ENCODE results near the gene MAGEL2.

DNA sequence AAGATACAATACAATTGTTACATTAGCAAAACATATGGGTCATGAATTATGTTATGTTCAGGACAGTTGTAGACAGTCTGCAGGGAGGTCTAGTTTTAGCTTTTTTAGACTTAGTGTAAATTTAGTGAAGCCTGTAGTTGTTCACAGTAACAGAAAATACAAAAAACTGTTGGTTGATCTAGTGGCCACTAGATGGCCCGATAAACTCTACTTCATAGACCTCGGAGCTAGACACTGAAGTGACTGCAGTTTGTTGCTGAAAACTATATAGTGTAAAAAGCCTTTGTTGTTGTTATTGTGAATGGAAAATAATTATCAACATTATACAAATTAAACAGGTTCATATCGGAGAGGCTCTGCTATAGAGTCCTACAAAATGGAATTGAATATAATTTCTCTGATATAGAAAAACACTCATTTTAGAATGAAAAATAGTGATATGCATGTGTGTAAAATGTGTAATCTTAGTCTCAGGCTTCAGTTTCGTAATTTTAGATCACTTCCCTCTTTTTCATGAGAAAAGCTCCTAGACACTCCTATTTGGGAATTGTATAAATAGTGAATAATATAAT, 18.3 kb downstream of the MAGEL2 start:
- TF ChIP-seq, protein P1, sequence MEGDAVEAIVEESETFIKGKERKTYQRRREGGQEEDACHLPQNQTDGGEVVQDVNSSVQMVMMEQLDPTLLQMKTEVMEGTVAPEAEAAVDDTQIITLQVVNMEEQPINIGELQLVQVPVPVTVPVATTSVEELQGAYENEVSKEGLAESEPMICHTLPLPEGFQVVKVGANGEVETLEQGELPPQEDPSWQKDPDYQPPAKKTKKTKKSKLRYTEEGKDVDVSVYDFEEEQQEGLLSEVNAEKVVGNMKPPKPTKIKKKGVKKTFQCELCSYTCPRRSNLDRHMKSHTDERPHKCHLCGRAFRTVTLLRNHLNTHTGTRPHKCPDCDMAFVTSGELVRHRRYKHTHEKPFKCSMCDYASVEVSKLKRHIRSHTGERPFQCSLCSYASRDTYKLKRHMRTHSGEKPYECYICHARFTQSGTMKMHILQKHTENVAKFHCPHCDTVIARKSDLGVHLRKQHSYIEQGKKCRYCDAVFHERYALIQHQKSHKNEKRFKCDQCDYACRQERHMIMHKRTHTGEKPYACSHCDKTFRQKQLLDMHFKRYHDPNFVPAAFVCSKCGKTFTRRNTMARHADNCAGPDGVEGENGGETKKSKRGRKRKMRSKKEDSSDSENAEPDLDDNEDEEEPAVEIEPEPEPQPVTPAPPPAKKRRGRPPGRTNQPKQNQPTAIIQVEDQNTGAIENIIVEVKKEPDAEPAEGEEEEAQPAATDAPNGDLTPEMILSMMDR (IDR thresholded peaks at IDR 0.05): peak in 3 of 6 experiments; percentile 10 to 44 (median 24)
- TF ChIP-seq POLR2A (IDR thresholded peaks at IDR 0.05): no peak
